Measurements from ENCODE around the gene GSTK1. TPM values are rescaled to one million over a fixed set of nuclear protein-coding genes. Genes with fewer than 3 reads are reported as not detected.

Gene GSTK1
- total and polyA plus RNA-seq, 9 of the 15 experiments (the other 6 are each of a cell fraction or from before 2014, with no cell fraction given): 155 to 441 (median 233) TPM

- TF ChIP-seq NEUROD1 (IDR thresholded peaks at IDR 0.05; ENCODE audit: borderline replicate concordance, low read depth, low read length, partially characterized antibody) (no peak), RFX5 (IDR thresholded peaks at IDR 0.05; ENCODE audit: low read depth, low read length) (no peak), KLF13 (tag; IDR thresholded peaks at IDR 0.05; ENCODE audit: borderline replicate concordance, low read depth) (no peak), ATF2 (CRISPR knock-in tag; IDR thresholded peaks at IDR 0.05) (no peak), PHF21A (IDR thresholded peaks at IDR 0.05; ENCODE audit: borderline replicate concordance, low read depth) (no peak), RBM22 (IDR thresholded peaks at IDR 0.05; ENCODE audit: low read depth, low read length, poor library complexity, severe bottlenecking) (no peak), FOXA1 (IDR thresholded peaks at IDR 0.05; ENCODE audit: borderline replicate concordance) (no peak), FOXA3 (CRISPR knock-in tag; conservative IDR thresholded peaks at IDR 0.05 in 1 of 2, IDR thresholded peaks at IDR 0.05 in 1 of 2) (peak; percentile 53 to 87; a peak in 3 of 4 replicates), ZNF561 (CRISPR knock-in tag; conservative IDR thresholded peaks at IDR 0.05) (no peak), NELFE (IDR thresholded peaks at IDR 0.05; ENCODE audit: insufficient read depth, insufficient read length) (no peak), ZNF512 (tag; IDR thresholded peaks at IDR 0.05) (no peak), MECOM (CRISPR knock-in tag; IDR thresholded peaks at IDR 0.05) (no peak), ASH1L (IDR thresholded peaks at IDR 0.05; ENCODE audit: borderline replicate concordance, low read depth, partially characterized antibody) (no peak), TCF7L2 (IDR thresholded peaks at IDR 0.05; ENCODE audit: low read depth, low read length) (no peak), RBM15 (IDR thresholded peaks at IDR 0.05; ENCODE audit: insufficient read depth, low read length) (no peak), FOXK2 (conservative IDR thresholded peaks at IDR 0.05 in 1 of 2, IDR thresholded peaks at IDR 0.05 in 1 of 2; ENCODE audit: low read depth in 2 of 2) (peak; percentile 66 to 83; a peak in 3 of 4 replicates), ZNF586 (CRISPR knock-in tag; conservative IDR thresholded peaks at IDR 0.05) (no peak), SIX5 (IDR thresholded peaks at IDR 0.05; ENCODE audit: borderline replicate concordance in 1 of 2, insufficient read depth in 1 of 2, low read depth in 1 of 2, low read length in 2 of 2) (0 out of 4 replicates have a peak, but pooled peaks of 1 of the 2 experiments have one; percentile 6), ZBTB9 (CRISPR knock-in tag; IDR thresholded peaks at IDR 0.05) (no peak)
- TF ChIP-seq, protein P1, sequence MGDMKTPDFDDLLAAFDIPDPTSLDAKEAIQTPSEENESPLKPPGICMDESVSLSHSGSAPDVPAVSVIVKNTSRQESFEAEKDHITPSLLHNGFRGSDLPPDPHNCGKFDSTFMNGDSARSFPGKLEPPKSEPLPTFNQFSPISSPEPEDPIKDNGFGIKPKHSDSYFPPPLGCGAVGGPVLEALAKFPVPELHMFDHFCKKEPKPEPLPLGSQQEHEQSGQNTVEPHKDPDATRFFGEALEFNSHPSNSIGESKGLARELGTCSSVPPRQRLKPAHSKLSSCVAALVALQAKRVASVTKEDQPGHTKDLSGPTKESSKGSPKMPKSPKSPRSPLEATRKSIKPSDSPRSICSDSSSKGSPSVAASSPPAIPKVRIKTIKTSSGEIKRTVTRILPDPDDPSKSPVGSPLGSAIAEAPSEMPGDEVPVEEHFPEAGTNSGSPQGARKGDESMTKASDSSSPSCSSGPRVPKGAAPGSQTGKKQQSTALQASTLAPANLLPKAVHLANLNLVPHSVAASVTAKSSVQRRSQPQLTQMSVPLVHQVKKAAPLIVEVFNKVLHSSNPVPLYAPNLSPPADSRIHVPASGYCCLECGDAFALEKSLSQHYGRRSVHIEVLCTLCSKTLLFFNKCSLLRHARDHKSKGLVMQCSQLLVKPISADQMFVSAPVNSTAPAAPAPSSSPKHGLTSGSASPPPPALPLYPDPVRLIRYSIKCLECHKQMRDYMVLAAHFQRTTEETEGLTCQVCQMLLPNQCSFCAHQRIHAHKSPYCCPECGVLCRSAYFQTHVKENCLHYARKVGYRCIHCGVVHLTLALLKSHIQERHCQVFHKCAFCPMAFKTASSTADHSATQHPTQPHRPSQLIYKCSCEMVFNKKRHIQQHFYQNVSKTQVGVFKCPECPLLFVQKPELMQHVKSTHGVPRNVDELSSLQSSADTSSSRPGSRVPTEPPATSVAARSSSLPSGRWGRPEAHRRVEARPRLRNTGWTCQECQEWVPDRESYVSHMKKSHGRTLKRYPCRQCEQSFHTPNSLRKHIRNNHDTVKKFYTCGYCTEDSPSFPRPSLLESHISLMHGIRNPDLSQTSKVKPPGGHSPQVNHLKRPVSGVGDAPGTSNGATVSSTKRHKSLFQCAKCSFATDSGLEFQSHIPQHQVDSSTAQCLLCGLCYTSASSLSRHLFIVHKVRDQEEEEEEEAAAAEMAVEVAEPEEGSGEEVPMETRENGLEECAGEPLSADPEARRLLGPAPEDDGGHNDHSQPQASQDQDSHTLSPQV (IDR thresholded peaks at IDR 0.05): no peak
Measured at GRCh38 chr7:143259765-143260164, 3.5 kb upstream of the GSTK1 start (continued).

Data from K562 (cell line).